ENCODE results near the gene C2orf76.

C2orf76 gene

GRCh38 chr2:119289093-119289492, 77.5 kb downstream of the C2orf76 start:
- H3K4me1 ChIP-seq (ENCODE audit: control insufficient read depth in 1 of 2, insufficient read depth in 1 of 2, low read depth in 1 of 2, low read length in 1 of 2): peaks cover 5 to 6% of the 10 kb centered on the region in 2 experiments
- H3K4me3 ChIP-seq (ENCODE audit: low read depth in 1 of 2, low read length in 1 of 2): no peak overlapping the region
- no peaks in the 10 kb centered on the region for H3K9me3 ChIP-seq
- no peak overlapping the region for H3K27ac ChIP-seq
- TF ChIP-seq CTCF (IDR thresholded peaks at IDR 0.05): no peak
- H3K36me3 ChIP-seq: no peaks in the 10 kb centered on the region
- no peaks in the 10 kb centered on the region for H3K27me3 ChIP-seq

GRCh38 chr2:119288576-119288975, 78.1 kb downstream of the C2orf76 start:
- TF ChIP-seq CTCF (IDR thresholded peaks at IDR 0.05): no peak
- no peak overlapping the region for H3K4me3 ChIP-seq (ENCODE audit: low read depth in 1 of 2, low read length in 1 of 2)

GRCh38 chr2:119286661-119287060, 80.0 kb downstream of the C2orf76 start:
- no peak for TF ChIP-seq CTCF (IDR thresholded peaks at IDR 0.05)
- Histone ChIP-seq H3K27ac (no peak overlapping the region), H3K4me3 (ENCODE audit: low read depth in 1 of 2, low read length in 1 of 2) (no peak overlapping the region), H3K36me3 (no peaks in the 10 kb centered on the region), H3K9me3 (no peaks in the 10 kb centered on the region), H3K27me3 (no peaks in the 10 kb centered on the region), H3K4me1 (ENCODE audit: control insufficient read depth in 1 of 2, insufficient read depth in 1 of 2, low read depth in 1 of 2, low read length in 1 of 2) (peaks cover 27 to 31% of the 10 kb centered on the region in 2 experiments)

More at GRCh38 chr2:119288576-119288975, 78.1 kb downstream of the C2orf76 start:
- H3K27ac ChIP-seq: no peak overlapping the region
- H3K4me1 ChIP-seq (ENCODE audit: control insufficient read depth in 1 of 2, insufficient read depth in 1 of 2, low read depth in 1 of 2, low read length in 1 of 2): peaks cover 10 to 11% of the 10 kb centered on the region in 2 experiments
- no peaks in the 10 kb centered on the region for H3K27me3 ChIP-seq
- no peaks in the 10 kb centered on the region for H3K36me3 ChIP-seq
- no peaks in the 10 kb centered on the region for H3K9me3 ChIP-seq

GRCh38 chr2:119283873-119284331, 82.7 kb downstream of the C2orf76 start:
- no peaks in the 10 kb centered on the region for H3K27me3 ChIP-seq
- no peak for TF ChIP-seq CTCF (IDR thresholded peaks at IDR 0.05)
- peak overlapping the region; percentile 7 for H3K27ac ChIP-seq
- peaks cover 28 to 39% of the 10 kb centered on the region in 2 experiments for H3K4me1 ChIP-seq (ENCODE audit: control insufficient read depth in 1 of 2, insufficient read depth in 1 of 2, low read depth in 1 of 2, low read length in 1 of 2)
- no peaks in the 10 kb centered on the region for H3K36me3 ChIP-seq
- no peaks in the 10 kb centered on the region for H3K9me3 ChIP-seq
- H3K4me3 ChIP-seq (ENCODE audit: low read depth in 1 of 2, low read length in 1 of 2): no peak overlapping the region

GRCh38 chr2:119282996-119283511, 83.6 kb downstream of the C2orf76 start:
- Histone ChIP-seq H3K4me1 (ENCODE audit: control insufficient read depth in 1 of 2, insufficient read depth in 1 of 2, low read depth in 1 of 2, low read length in 1 of 2) (peaks cover 28 to 39% of the 10 kb centered on the region in 2 experiments), H3K27me3 (no peaks in the 10 kb centered on the region), H3K9me3 (no peaks in the 10 kb centered on the region), H3K36me3 (no peaks in the 10 kb centered on the region), H3K4me3 (ENCODE audit: low read depth in 1 of 2, low read length in 1 of 2) (peak overlapping the region; percentile 28 to 33), H3K27ac (peak overlapping the region; percentile 68)
- TF ChIP-seq CTCF (IDR thresholded peaks at IDR 0.05): no peak
